Sigmoid colon (tissue), 4 donors: ENCODE measurements around the gene PITX3.

Experiments
- CTCF ChIP-seq, 4 experiments: fragments of 450-650 bp in 3 of 4; fragments of 200-600 bp in 1 of 4; IDR thresholded peaks; one replicate each; pipeline ENCODE4 v1.5.1; 2016 to 2019; ENCODE audit warnings: antibody characterized with exemption in 4 of 4, mild to moderate bottlenecking in 3 of 4, moderate library complexity in 2 of 4
- POLR2A ChIP-seq, 2 donors: fragments of 450-650 bp; IDR thresholded peaks; one replicate each; pipeline ENCODE4 v1.6.1; 2016; ENCODE audit warnings: antibody characterized with exemption in 2 of 2, mild to moderate bottlenecking in 2 of 2, moderate library complexity in 2 of 2
- POLR2AphosphoS5 ChIP-seq, 4 donors: sonication (generic); formaldehyde crosslinking; IDR thresholded peaks; one replicate each; pipeline ENCODE4 v1.6.1; 2017; ENCODE audit warnings: antibody characterized with exemption in 4 of 4

GRCh38 chr10:102195296-102195870 is 45.9 kb downstream of the PITX3 start:
- no peak for TF ChIP-seq POLR2A (IDR thresholded peaks at IDR 0.05)
- no peak for TF ChIP-seq CTCF (IDR thresholded peaks at IDR 0.05)
- no peak for TF ChIP-seq POLR2AphosphoS5 (IDR thresholded peaks at IDR 0.05)
